ENCODE results near the gene OR4F15.
"Not testable (repeated sequence)": the region's sequence is repeated elsewhere in the genome, so short reads cannot be mapped to it uniquely, and the experiment has no call there.

DNA sequence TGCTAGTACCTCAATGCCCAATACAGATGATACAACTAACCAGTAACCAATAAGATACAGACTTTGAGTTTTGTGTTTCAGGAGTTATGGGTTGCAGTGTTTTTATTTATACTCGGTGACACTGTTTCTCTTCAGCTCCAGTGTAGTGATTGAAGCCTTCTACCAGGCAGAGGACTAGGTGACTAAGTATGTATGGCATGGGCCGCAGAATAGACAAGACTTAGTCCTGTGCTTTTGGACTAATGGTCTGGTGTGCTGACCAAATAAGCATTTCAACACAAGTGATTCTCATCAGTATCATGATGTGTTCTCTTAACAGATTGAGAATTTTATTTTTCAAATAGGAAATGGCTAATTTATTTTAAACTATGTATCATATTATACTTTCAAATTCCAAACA is 24.0 kb upstream of the OR4F15 start:
- TF ChIP-seq POLR2A (IDR thresholded peaks at IDR 0.05; ENCODE audit: control extremely low read depth in 1 of 2, low read depth in 2 of 2, low read length in 2 of 2); POU5F1 (IDR thresholded peaks at IDR 0.05; ENCODE audit: low read depth, low read length); SIN3A (conservative IDR thresholded peaks at IDR 0.05 in 1 of 2, IDR thresholded peaks at IDR 0.05 in 1 of 2; ENCODE audit: low read depth in 1 of 2, low read length in 2 of 2); GTF2F1 (IDR thresholded peaks at IDR 0.05; ENCODE audit: borderline replicate concordance, low read depth, low read length); RFX5 (IDR thresholded peaks at IDR 0.05; ENCODE audit: borderline replicate concordance, low read depth, low read length); ZNF274 (IDR thresholded peaks at IDR 0.05; ENCODE audit: borderline replicate concordance, extremely low read depth, low read length); JUND (IDR thresholded peaks at IDR 0.05; ENCODE audit: low read length); HDAC2 (IDR thresholded peaks at IDR 0.05; ENCODE audit: borderline replicate concordance in 1 of 2, low read depth in 2 of 2, low read length in 2 of 2): not testable (repeated sequence)
- TF ChIP-seq, protein P1, sequence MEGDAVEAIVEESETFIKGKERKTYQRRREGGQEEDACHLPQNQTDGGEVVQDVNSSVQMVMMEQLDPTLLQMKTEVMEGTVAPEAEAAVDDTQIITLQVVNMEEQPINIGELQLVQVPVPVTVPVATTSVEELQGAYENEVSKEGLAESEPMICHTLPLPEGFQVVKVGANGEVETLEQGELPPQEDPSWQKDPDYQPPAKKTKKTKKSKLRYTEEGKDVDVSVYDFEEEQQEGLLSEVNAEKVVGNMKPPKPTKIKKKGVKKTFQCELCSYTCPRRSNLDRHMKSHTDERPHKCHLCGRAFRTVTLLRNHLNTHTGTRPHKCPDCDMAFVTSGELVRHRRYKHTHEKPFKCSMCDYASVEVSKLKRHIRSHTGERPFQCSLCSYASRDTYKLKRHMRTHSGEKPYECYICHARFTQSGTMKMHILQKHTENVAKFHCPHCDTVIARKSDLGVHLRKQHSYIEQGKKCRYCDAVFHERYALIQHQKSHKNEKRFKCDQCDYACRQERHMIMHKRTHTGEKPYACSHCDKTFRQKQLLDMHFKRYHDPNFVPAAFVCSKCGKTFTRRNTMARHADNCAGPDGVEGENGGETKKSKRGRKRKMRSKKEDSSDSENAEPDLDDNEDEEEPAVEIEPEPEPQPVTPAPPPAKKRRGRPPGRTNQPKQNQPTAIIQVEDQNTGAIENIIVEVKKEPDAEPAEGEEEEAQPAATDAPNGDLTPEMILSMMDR (IDR thresholded peaks at IDR 0.05; ENCODE audit: control extremely low read depth in 1 of 3, insufficient read depth in 1 of 3, low read depth in 1 of 3, low read length in 3 of 3): not testable (repeated sequence)
